Uterus (tissue), 4 donors: Measurements from ENCODE around the gene TOMM20L. TPM values are rescaled to one million over a fixed set of nuclear protein-coding genes. Genes with fewer than 3 reads are reported as not detected.

ENCODE experiments used
- DNase-seq, 2 donors: peaks; one replicate each; pipeline ENCODE4 v3.0.0-alpha.2; 2019 to 2020
- H3K27ac ChIP-seq, 2 donors: fragments of 200-600 bp; sonication (generic); 1 replicate in 1 of 2; 2 replicates in 1 of 2; pipeline ENCODE4 v1.5.1; 2016 to 2018
- H3K27me3 ChIP-seq, 2 donors: fragments of 200-600 bp; sonication (generic); one replicate each; pipeline ENCODE4 v1.5.1; 2018 to 2019; ENCODE audit warnings: control low read depth in 1 of 2
- H3K36me3 ChIP-seq, 2 donors: fragments of 200-600 bp; sonication (generic); one replicate each; pipeline ENCODE4 v1.5.1; 2019; ENCODE audit warnings: control low read depth in 1 of 2
- H3K4me1 ChIP-seq, 2 donors: fragments of 200-600 bp; sonication (generic); one replicate each; pipeline ENCODE4 v1.5.1; 2018 to 2019; ENCODE audit warnings: control low read depth in 1 of 2
- H3K4me3 ChIP-seq, 2 donors: fragments of 200-600 bp; sonication (generic); 1 replicate in 1 of 2; 2 replicates in 1 of 2; pipeline ENCODE4 v1.5.1; 2018 to 2019; ENCODE audit warnings: mild to moderate bottlenecking in 1 of 2
- H3K9me3 ChIP-seq, 2 donors: fragments of 200-600 bp; sonication (generic); one replicate each; pipeline ENCODE4 v1.5.1; 2019; ENCODE audit warnings: control low read depth in 1 of 2
- CTCF ChIP-seq, 4 experiments: fragments of 200-600 bp in 2 of 4; fragments of 450-650 bp in 2 of 4; sonication (generic) in 2 of 4; IDR thresholded peaks; one replicate each; pipeline ENCODE4 v1.5.1; 2016 to 2019; ENCODE audit warnings: antibody characterized with exemption in 4 of 4, mild to moderate bottlenecking in 2 of 4, moderate library complexity in 1 of 4
- POLR2A ChIP-seq, 2 donors: fragments of 450-650 bp; IDR thresholded peaks; one replicate each; pipeline ENCODE4 v1.6.1; 2016; ENCODE audit warnings: antibody characterized with exemption in 2 of 2, mild to moderate bottlenecking in 1 of 2, moderate library complexity in 1 of 2
- intact Hi-C: fragments of 100-400 bp; cut with DNase I; formaldehyde crosslinking; loops from one replicate; pipeline ENCODE4 v1.15.1; 2023; ENCODE audit warnings: low total_unique reads
- total RNA-seq, 4 donors: library from RNA; depleted of rRNA in 3 of 4; stranded (reverse); fragments of >200 nt in 3 of 4; gene quantifications; one replicate each; pipeline versions ENCODE4 v1.1.0 to v1.2.4, GENCODE V29; 2014 to 2023
- donor health status: DM: yes; HTN: yes; CAD: no.

Gene TOMM20L
- total RNA-seq, 4 donors from 2014 or later, result 18.7 TPM; not detected in 3

GRCh38 chr14:58362798-58363412 lies 32.8 kb upstream of the TOMM20L start:
- no peaks in the 10 kb centered on the region for H3K27me3 ChIP-seq
- intact Hi-C loops, result no loop called here
- H3K27ac ChIP-seq, result no peak overlapping the region
- no peak overlapping the region for H3K4me3 ChIP-seq
- no peak for DNase-seq
- H3K4me1 ChIP-seq, result no peaks in the 10 kb centered on the region
- no peaks in the 10 kb centered on the region for H3K9me3 ChIP-seq
- H3K36me3 ChIP-seq, result no peaks in the 10 kb centered on the region
- TF ChIP-seq POLR2A (IDR thresholded peaks at IDR 0.05) (no peak), CTCF (IDR thresholded peaks at IDR 0.05) (peak in 1 of 4 experiments; percentile 12)

- Histone ChIP-seq H3K27ac (no peak overlapping the region), H3K36me3 (no peaks in the 10 kb centered on the region), H3K4me3 (no peak overlapping the region), H3K9me3 (no peaks in the 10 kb centered on the region), H3K27me3 (no peaks in the 10 kb centered on the region), H3K4me1 (no peaks in the 10 kb centered on the region)
- intact Hi-C loops, result no loop called here
- DNase-seq, result no peak
- no peak for TF ChIP-seq CTCF (IDR thresholded peaks at IDR 0.05)
- no peak for TF ChIP-seq POLR2A (IDR thresholded peaks at IDR 0.05)
These were observed 31.4 kb upstream of the TOMM20L start for GRCh38 chr14:58364316-58364715.

GRCh38 chr14:58367296-58367695 lies 28.4 kb upstream of the TOMM20L start:
- no peak for TF ChIP-seq CTCF (IDR thresholded peaks at IDR 0.05)
- TF ChIP-seq POLR2A (IDR thresholded peaks at IDR 0.05), result no peak
- DNase-seq, result no peak
- intact Hi-C loops, result no loop called here

GRCh38 chr14:58368956-58369355 lies 26.8 kb upstream of the TOMM20L start:
- H3K36me3 ChIP-seq, result no peaks in the 10 kb centered on the region

More at GRCh38 chr14:58367296-58367695, 28.4 kb upstream of the TOMM20L start:
- no peak overlapping the region for H3K4me3 ChIP-seq
- H3K27me3 ChIP-seq, result no peaks in the 10 kb centered on the region
- no peak overlapping the region for H3K27ac ChIP-seq
- H3K4me1 ChIP-seq, result no peaks in the 10 kb centered on the region
- H3K36me3 ChIP-seq, result no peaks in the 10 kb centered on the region
- H3K9me3 ChIP-seq, result no peaks in the 10 kb centered on the region

More at GRCh38 chr14:58368956-58369355, 26.8 kb upstream of the TOMM20L start:
- Histone ChIP-seq H3K27me3 (no peaks in the 10 kb centered on the region), H3K4me3 (no peak overlapping the region), H3K4me1 (no peaks in the 10 kb centered on the region), H3K9me3 (no peaks in the 10 kb centered on the region), H3K27ac (no peak overlapping the region)
- no peak for TF ChIP-seq POLR2A (IDR thresholded peaks at IDR 0.05)
- no peak for TF ChIP-seq CTCF (IDR thresholded peaks at IDR 0.05)
- DNase-seq, result no peak
- intact Hi-C loops, result no loop called here
